Left kidney (tissue), 2 donors: ENCODE measurements around the gene MRPL21. TPM values are rescaled to one million over a fixed set of nuclear protein-coding genes. Genes with fewer than 3 reads are reported as not detected.
"Not testable (repeated sequence)": the region's sequence is repeated elsewhere in the genome, so short reads cannot be mapped to it uniquely, and the experiment has no call there.

Experiments
- DNase-seq: peaks from one replicate; pipeline ENCODE4 v3.0.0-alpha.2; 2013
- polyA plus RNA-seq: library from polyadenylated mRNA; unstranded; fragments of 120-200 nt; gene quantifications from one replicate; pipeline ENCODE4 v1.2.1, GENCODE V29; 2013; ENCODE audit not compliant: insufficient read length

The MRPL21 gene
- polyA plus RNA-seq, 1 donor = 61.2 TPM

DNA sequence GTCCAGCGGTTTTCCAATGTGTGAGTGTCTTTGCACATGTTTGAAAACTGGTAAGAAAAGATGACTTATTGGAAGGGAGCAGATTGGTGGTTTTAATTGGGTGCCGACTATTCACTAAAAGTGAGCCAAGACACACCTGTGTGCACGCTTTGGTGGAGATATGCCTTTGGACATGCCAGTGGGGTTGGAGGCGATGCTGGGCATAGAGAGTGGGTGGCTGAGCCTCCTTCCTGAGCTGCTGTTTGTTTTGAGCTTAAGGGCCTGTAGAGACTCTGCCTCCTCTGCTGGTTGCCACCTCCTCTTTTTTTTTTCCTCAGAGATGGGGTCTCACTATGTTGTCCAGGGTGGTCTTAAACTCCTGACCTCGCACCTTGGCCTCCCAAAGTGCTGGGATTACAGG, 9.6 kb upstream of the MRPL21 start:
- no peak for DNase-seq

DNA sequence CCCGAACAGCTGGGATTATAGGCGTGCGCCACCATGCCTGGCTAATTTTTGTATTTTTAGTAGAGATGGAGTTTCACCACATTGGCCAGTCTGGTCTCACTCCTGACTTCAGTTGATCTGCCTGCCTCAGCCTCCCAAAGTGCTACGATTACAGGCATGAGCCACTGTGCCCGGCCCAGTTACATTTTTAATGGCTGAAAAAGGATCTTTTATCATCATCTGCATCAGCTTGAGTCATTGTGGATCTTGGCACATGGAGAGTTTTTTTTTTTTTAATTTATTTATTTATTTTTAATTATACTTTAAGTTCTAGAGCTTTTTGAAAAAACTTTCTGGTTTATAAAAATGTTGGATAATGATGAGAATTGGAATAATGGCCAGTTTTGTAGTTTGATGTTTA, 8.6 kb upstream of the MRPL21 start:
- no peak for DNase-seq

DNA sequence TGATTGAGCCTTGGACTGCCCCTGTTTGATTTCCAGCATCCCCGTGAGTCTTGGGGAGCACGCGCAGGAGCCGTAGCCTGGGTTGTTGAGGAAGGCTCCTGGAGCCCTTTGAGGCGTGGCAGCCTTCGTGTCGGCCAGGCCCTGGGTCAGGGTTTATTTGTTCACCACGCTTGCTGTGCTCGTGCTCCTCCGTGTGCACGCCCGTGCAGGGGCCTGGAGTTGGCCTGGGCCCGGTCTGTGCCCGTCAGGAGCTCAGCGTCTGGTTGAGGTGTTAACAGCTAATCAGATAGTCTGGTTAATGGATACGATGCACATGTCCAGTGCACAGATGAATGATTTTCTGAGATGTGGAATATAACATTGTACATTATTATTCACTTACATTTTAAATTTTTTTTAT, 8.1 kb upstream of the MRPL21 start:
- DNase-seq = no peak

DNA sequence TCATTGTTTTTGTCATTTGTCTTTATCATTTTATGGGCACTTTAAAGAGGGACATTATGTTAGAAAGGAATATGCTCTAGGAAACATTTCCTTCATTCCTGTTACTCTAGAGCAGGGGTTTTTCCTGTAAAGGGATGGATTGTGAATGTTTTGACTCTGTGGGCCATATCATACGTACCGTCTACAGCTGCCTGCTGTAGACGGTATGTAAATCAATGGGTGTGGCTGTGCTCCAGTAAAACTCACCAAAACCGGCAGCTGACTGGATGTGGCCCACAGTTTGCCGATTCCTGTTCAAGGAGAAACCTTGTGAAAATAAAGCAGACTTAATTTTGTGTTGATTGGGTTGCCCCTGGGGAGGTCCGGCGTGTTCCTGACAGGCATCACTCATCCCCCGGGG, 7.3 kb upstream of the MRPL21 start:
- DNase-seq = no peak

DNA sequence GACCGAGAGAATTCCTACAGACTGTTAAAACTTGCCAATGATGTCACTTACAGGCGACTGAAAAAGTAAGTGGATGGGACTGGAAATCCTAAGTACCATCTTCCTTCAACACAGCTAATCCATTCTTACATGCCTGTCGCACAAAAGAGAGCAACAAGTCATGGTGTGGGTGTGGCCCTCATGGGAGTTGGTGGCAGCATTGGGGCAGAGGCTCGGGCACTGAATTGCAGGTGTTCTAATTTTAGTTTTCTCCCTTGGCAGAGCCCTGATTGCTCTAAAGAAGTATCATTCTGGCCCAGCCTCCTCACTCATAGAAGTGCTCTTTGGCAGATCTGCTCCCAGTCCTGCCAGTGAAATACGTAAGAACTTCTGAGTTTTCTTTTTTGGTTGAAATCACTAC, 4.6 kb upstream of the MRPL21 start:
- no peak for DNase-seq

DNA sequence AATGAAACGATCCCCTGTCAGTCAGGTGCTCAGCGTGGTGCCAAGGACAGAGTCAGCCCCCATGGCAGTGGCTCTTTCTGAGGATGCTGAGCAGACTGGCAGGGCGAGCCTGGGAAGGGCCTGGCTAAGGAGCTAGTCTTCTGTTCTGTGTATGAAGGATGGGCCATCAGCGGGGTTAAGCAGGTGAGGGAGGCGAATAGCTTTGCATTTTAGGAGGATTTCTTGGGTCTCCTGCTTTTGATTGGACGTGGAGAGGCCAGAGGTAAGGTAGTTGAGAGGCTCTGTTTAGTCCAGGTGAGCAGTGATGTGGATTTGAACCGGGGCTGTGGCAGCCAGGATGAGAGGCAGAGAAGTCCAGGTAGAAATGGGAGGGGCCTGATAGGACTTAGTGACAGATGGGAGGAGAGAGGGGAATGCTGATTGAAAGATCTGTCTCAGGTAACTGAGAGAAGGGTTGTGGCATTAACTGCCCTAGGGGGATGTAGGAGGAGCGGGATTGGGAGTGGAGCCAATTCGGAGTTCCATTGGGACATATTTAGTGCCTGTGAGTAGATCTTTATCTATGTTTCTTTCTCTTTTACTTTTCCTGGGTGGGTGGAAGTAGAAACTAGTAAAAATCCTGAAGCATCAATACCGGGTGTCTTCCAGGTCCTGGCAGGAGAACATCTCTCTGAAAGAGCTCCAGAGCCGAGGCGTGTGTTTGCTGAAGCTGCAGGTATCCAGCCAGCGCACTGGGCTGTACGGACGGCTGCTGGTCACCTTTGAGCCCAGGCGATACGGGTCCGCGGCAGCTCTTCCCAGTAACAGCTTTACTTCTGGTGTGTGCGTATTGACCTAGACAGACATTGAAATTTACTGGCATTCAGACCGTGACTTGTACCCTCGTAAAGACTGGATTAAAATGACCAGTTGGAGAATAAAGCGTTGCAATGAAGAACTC, 2.1 kb upstream of the MRPL21 start:
- DNase-seq = no peak

DNA sequence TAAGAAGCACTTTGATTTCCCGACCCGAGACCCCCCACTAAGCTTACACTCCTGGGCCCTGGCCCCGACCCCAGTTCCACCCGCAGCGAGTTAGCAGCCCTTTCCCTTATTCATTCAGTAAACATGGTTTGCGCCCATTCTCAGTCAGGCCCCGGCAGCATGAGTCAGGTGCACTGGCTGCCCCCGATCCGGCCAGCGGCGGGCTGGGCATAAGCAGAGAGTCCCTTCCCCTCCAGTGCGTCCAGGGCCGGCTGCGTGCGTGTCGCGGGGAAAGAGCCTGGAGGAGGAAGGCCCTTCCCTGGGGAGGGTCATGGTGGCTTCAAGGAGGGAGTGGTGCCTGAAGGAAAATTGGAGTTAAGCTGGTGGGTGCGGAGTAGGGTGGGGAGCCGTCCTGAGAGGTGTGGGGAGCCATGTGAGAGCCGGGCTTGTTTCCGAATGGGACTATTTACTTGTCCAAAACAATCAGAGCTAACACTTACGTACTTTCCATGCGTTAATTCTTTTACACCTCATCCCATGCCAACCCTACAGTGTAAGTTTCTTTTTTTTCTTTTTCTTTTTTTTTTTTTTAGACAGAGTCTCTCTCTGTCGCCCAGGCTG, 716 bp upstream of the MRPL21 start:
- DNase-seq = peak; percentile 10

DNA sequence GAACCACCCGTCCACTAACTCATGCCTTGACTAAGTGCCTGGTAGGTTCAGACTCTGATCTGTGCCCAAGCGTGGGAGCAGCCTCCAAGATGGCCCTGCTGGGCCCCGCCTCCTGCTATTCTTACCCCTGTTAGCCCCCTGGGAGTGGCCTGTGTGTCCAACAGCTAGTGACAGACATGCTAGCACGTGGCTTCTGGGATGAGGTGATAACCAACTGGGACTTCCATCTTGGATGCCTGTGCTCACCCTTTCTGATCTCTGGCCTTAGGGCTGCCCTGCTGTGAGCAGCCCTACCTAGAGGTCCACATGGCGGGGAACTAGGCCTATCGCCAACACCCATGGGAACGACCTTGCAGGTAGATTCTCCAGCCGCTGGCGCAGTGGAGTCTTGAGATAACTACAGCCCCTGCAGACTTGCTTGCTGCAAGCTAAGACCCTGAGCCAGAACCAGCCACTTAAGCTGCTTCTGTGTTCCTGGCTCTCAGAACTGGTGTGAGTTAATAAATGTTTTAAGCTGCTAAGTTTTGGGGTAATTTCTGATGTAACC, 2.7 kb downstream of the MRPL21 start:
- no peak for DNase-seq

DNA sequence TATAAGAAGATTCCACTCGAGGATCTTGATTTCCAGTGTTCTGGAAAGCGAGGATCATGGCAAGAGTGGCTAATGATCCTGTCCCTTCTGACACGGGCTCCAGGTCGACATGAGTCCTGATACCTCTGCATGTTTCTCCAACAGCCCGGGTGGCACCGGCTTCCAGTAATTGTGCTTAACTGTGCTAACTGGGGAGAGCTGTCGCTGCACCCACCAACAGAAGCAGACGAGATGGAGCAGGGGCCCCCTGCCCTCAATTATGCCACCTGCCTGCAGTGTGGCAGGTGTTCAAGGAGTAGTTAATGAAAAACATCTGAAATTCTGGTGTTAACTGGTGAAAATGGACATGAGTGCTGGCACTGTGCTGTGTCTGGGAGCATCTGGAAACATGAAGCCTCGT, 6.2 kb downstream of the MRPL21 start:
- no peak for DNase-seq

DNA sequence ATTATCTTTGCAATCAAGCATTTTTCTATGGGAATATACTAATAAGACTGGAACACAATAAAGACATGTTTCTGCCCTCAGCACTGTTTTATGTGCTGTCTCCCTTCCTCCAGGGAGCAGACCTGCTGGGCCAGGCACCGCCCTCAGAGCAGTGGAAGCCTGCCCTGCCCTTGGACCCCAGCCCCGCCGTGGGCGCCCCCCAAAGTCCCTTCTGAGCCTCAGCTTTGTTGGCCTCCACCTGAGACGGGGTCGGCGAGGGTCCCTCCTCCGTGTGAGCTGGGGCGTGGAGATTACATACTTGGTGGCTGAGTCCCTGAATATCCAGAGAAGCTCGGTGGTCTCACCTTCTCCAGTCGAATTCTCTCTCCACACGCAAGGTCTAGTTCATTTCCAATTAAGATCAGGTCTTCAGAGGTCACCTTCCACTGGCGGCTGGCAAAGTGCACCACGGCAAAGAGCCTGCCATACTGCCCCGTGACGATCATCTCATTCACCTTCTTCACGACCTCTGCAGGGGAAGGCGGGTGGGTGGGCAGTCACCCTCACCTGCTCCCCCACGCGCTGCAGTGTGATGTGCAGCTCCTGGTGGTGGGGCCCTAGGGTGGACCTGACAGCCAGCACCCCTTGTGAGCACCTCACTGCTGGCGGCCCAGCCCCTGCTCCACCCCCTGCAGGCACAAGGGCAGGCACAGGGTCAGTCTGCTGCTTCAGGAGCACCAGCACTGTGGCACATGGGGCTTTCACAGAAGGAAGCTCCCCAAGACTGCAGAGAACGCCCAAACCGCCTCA, 7.3 kb downstream of the MRPL21 start:
- DNase-seq = no peak

DNA sequence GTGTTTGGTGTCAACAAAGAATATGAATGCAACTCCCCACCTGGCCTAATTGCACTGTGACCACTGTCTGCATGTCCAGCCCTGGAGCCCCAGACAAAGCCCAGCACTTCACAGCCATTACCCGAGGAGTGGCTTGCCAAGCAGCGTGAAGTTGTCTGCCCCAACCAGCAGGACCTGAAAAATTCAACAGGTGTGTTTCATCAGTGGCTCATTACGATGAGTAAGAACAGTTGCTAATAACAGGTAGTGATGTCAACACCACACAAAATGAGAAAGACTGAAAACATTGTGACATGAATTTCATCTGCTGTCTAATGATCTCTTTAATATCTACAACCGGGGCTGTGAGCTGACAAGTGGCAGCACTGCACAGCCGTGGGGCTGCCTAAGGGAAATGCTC, 10.3 kb downstream of the MRPL21 start:
- DNase-seq = no peak

DNA sequence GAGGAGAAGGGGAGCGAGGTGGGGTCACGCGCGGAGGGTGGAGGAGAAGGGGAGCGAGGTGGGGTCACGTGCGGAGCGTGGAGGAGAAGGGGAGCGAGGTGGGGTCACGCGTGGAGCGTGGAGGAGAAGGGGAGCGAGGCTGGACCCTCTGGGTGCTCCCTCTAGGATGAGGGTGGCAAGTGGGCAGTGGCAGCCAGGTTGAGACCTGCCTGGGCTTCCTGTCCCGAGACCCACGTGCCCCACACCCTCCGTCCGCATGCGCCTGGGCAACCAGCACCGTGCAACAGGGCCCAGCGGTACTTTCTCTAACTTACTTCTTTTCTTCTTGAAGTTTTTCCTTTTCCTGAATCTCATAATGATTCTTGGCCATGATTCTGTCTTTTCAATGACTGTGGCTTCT, 11.1 kb downstream of the MRPL21 start:
- DNase-seq = no peak

DNA sequence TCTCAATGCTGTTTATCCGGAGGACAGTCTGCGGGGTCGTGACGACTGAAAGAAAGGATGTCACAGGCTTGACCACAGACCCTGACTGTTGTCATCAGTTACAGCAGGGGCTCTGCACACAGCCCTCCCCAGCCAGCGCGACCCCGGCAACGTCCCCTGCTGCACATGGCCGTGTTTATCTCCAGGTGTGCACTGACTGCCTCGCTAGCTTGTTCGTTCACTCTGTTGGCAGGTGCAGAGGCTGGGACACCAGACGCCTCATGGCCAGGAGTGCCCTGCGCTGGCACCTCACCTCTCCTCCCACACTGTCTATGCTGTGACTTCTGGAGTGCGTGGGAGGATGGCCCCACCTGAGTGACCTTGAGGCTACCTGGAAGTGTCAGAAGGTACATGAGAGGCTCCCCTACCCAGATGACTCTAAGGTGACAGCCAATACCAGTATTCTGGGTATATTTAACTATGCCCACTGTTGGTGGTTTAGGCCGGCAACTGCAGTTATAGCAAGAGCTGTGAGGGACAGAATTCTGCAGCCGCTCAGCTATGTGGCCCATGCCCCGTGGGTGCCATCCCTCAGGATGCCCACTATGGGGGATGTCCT, 12.2 kb downstream of the MRPL21 start:
- no peak for DNase-seq

DNA sequence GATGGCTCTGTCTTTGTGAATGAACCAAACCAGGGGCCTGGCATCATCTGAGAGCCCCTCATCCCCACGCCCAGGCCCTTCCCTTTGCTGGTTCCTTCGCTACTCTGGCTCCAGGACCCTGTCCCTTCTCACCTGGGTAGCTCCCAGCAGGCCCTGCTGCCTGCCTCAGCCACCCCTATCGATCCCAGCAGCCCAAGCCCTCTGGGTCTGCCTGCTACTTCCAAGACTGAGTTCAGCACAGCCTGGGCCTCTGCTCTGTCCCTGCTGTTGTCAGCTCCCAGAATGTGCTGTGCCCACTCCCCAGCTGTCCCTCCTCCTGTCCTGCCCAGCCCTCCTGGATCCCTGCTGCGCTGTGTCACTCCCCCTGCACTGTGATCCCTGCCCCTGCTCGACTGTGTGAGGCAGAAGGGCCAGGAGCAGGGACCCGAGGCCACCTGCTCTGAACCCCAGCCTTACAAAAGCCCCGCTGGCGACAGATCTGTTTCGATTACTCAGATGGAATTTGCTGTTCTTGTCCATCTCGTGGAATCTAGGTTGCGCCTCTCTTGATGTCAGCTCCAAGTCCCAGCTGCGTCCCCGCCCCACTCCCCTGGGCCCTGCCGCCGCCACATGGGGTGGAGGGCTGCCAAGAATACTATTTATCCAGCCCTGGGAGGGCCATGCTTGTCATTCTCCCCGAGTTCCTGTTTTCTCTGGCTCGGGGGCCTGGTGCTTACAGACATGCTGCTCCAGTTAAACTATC, 13.0 kb downstream of the MRPL21 start:
- no peak for DNase-seq

DNA sequence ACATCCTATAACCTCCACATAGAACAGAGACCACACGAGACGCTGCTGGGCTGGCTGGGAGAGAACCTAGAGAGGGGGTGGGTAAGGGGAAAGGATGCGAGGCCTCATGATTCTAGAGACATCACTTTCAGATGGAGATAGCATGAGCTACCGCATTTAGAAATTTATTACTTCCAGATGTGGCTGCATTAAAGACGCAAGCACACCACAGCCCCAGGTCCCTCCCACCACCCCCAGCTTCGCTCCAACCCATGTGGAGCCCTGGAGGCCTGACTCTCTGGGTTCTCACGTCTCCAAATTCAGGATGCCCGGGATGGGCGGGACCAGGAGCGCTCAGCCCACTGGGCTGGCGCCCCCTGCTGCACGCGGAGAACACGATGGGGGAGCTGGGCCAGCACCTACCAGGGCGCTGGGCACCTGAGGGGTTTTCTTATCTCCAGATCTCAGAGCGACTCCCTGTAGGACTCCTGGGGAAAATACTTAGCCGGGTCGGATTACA, 13.6 kb downstream of the MRPL21 start:
- no peak for DNase-seq

DNA sequence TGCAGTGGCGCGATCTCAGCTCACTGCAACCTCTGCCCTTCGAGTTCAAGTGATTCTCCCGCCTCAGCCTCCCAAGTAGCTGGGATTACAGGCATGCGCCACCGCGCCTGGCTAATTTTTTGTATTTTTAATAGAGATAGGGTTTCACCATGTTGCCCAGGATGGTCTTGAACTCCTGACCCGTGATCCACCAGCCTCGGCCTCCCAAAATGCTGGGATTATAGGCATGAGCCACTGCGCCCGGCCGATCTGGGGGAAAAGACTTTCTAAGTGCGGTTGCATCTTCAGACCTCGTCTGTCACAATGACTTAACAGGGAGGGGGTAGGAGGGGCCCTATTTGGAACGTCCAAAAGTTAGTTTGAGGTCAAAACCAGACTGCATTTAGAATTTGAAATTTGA, 18.8 kb downstream of the MRPL21 start:
- not testable (repeated sequence) for DNase-seq

DNA sequence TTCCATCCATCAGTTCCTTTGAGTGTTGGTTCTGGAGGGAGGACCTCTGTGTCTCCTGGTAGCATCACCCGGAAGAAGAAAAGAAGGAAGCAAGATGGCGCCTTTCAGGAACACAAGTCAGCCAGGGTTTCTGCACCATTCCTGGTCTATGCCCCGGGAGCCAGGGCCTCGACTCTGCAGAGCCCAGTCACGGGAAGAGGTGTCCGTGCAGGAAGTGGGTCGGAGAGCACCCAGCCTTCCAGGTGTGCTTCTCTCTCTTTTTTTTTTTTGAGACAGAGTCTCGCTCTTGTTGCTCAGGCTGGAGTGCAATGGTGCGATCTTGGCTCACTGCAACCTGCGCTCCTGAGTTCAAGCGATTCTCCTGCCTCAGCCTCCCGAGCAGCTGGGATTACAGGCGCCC, 21.2 kb downstream of the MRPL21 start:
- no peak for DNase-seq

DNA sequence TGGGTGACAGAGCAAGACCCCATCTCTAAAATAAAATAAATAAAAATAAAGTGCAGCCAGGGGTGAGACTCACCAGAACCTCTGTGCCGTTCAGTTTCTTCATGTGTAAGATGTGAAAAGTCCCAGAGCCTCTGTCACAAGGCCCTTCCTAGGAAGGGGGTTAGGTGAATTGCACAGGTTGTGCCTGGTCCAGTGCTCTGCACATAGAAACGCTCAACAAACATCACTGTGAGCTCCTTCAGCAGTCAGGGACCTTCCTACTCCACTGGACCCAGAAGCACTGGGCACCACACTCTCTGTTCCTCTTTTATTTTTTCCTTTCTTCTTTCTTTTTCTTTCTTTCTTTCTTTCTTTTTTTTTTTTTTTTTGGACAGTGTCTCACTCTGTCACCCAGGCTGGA, 22.3 kb downstream of the MRPL21 start:
- DNase-seq = no peak

DNA sequence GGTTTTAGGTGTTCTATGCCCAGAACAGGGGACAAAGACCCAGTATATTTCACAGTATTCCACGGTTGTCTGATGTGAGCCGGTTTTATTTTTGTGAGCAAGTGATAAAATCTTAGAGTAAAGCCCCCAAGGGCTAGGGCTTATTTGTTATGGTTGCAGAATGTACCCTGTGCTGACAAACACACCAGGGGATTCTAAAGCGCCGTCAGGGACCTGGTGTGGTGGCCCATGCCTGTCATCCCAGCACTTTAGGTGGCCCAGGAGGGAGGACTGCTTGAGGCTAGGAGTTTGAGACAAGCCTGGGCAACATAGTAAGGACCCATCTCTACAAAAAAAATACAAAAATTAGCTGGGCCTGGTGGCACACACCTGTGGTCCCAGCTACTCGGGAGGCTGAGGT, 22.8 kb downstream of the MRPL21 start:
- DNase-seq = no peak

DNA sequence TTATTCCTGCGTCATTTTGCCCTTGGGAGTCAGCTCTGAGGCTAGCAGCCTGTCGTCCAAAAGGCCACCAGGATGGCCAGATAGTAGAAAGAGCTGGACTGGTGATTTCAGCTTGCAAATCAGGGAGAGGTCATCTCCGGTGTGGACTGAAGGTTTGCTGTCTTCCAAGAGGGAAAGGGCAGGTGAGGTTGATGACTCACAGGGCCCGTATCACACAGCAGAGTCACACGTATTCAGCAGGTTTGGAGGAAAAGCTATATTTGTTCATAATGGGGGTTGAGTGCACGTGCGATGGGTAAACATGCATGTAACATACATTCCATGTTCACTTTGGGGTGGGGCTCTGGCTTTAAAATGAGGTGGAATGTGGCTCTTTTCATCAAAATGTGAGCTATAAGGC, 25.6 kb downstream of the MRPL21 start:
- no peak for DNase-seq
